ENCODE data around the gene KDR.

Gene KDR

GRCh38 chr4:55077577-55077976 lies 47.8 kb downstream of the KDR start:
- DNase-seq: no peak

DNA sequence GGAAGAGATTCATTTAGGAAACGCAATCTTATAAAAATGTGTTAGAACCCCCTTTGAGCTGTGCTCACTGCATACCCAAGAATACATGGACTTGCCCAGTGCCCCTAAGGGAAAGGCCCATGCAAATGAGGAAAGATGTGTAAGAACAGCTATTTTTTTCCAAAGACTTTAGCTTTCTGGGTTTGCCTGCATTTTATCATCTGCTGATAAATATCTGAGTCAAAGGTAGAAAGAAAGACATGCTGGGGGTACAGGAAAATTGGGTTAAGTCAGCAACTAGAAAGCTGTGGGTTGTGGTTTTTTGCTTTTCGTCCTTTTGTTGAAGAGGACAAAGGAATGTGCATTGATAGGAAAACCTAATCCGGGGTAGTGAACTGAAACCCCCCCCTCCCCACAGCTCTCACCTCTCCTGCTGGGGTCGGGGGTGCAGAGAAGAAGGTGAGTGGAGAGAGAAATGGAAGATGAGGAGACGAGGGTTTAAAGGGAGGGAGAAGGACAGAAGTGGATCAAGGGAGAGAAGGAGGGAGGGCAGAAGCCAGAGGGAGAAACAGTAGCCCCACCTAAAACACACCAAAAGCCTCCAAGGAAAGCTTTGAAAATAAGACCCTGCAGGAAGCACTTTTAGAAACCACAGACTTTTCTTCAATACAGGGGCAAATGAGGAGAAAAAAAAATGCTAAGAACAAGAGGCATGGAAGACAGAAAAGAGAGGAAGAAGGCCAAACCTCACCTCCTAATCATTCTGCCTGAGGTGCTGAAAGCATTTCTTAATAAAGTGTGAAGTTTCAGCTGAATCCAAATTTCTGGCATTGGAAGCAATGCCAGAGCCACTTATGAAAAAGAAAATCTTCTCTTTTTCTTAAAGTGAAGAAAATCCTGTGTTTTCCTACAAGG lies 49.3 kb downstream of the KDR start:
- no peak for DNase-seq

DNA sequence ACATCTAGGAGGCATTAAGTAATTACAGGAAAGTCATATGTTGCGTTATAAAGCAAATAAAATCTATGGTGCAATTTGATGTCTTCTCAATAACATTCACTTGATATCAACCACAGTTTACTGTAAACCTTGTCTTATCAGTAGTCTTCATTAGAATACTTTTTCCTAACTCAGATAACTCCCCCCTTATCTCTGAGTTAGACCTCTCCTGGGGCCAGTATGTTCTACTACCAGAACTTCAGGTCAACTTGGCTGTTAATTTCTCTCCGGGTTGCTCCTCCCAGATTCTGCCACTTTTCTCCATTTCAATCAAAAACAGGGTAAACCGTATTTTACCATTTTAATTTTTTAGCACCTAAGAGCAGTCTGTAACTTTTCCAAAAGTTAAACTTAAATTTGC lies 50.0 kb downstream of the KDR start:
- no peak for DNase-seq

DNA sequence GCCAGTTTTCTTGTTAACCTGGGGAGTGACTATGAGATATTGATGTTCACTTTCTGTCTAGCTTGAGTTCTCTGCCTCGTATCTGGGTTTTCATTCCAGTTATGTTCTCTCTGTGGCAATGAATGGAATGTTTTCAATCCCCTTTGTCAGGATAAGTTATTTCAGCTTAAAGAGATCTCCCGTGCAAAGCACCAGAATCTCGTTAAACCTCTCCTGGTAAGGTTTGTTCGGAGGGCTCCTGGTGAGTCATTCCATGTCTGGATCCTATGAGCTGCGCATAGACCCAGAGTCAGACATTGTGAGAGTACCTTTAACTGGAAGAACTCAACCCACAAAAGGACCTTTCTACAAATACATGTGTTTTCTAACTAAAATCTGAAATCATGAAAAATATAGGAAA lies 51.0 kb downstream of the KDR start:
- no peak for DNase-seq

DNA sequence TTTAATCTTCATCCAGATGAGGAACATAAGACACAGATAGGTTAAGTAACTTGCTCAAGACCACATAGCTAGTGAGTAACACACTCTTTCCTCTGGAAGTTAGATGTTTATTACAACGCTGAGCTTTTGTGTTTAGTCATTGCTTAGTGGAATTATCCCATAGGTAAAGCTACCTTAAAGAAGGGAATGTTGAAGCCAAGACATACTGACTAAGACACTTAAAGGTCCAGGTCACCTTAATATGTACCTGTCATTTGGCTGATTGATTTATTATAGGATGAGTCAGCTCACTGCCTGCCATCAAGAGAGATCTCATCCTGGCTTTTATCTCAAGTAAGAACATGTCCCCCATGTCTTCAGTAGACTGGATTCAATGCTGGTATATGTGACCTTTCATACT lies 53.4 kb downstream of the KDR start:
- no peak for DNase-seq

DNA sequence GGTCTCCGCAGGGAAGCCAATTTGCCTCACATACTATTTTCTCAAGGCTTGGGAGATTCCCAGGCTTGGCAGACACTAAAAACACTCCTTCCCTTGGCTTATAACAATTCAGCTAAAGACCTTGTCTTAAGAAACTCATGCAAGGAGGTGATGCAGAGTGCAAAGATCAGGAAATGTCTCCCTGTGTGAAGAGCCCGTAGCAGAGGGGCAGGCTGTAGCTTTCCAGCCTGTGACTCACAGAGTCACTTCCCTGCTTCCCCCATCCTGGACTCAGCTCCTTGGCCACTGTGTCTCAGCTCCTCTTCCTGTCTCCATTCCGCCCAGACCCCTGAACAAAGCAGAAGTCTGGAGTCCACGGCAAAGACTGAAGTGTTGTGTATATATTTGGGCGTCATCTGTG lies 56.1 kb downstream of the KDR start:
- no peak for DNase-seq

DNA sequence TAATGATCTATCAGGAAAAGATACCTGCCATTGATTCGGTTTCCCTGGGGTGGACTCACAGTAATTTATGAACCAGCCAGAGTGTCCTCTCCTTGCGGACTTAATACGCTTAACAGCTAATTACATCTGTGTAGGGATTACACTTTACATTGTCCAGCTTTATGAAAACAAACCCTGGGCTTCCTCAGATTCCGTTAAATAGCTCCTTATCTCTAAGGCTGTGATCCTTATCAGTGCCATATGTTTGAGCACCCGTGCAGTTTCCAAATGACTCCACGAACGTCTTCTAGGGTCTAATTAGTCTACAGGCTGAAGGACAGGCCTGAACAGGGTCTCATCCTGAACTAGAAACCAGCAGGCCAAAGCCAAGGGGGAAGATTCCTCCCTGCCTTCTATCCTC lies 56.9 kb downstream of the KDR start:
- DNase-seq: no peak

GRCh38 chr4:55066018-55066417 lies 59.4 kb downstream of the KDR start:
- DNase-seq: no peak

GRCh38 chr4:55055529-55055928 lies 69.9 kb downstream of the KDR start:
- no peak for DNase-seq

- no peak for DNase-seq
Observed at GRCh38 chr4:55051532-55051931, 73.9 kb downstream of the KDR start.

DNA sequence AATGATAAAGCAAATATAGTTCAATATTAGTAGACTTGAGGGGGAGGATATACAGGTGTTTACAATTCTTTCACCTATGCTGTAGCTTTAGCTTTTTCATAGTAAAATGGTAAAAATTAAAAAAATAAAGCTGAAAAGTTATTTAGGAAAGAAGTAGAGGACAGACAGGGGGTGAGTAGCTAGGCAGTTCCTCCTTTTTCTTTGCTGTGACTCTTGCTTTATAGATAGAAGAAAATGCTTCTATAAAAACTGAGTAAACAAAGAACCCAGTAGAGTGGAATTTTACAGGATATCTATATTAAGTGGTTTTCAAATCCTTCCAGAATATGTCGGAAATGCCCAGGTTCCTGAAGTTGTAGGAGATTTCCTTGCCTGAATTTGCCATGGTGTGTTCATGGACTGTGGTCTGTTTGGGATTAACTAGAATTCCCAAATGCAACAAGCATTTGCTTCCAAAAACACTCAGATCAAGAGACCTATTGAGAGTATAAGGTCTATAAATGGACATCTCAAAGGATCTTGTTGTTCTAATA lies 74.9 kb downstream of the KDR start:
- DNase-seq: no peak

DNA sequence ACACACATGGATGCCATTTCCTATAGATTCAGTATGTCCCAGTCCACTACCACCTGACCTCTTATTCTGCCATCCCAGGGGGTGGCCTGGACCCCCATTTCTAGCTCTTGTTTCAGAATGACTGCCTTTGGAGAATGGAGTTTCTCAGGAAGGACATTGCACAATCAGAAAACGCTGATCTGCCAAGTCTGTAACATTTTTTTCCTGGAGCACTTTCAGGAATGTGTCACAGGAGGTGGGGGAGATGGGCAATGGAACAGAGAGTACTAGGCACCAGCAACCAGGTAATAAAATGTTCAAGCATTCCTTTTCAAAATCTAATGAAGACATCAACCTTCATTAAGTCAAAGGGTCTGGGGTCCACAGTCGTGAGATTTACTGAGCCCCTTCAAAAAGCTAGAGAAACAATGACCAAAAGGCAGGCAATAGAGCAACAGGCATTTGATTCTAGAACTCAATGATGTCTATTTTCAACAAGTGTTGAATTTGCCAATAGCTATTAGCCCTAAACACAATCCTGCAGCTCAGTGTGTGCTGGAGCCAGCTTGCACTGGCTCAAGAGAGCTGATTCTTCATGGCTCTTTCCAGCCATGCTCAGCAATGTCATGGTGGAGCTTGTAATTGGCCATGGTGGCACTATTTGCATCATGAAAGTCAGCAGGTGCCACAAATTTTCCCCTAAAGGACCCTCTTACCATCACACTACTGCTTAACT lies 87.1 kb downstream of the KDR start:
- no peak for DNase-seq

GRCh38 chr4:55037728-55038127 lies 87.7 kb downstream of the KDR start:
- DNase-seq: no peak

DNA sequence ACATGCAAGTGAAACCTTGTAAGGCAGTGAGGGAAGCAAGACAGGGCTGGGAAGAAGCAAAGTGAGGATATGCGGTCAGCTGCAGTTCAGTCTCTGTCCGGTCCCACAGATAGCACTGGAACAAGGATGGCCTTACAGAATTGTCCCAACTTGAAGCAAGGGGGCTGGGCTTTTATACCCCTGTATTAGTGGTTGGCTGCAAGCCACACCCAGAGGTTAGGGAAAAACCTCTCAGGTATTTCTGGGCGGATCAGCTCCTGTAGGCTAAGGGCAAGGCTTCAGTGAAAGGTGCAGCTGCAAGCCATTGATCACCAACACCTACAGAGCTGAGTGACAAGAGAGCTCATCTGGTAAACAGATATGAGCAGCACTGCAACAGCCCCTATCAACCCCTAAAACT lies 89.0 kb downstream of the KDR start:
- DNase-seq: no peak

DNA sequence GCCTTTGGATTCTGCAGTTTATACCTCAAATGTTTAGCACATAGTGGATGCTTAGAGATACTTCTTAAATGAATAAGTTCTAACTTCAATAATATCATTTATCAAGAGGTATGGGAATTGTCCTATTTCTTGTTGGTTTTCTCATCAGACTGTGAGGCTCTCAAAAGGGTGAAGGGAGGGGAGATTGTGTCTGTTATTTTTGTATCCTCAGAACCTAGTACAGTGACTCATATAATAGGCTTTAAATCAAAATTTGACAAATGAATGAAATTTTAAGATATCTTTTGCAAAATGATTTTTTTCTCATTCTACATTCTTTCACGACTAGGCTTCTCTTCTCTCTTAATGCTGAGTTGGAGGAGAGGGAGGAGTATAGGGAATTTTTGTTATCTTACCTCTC lies 89.5 kb downstream of the KDR start:
- DNase-seq: no peak

- DNase-seq: no peak
Observed at GRCh38 chr4:55033296-55033695, 92.1 kb downstream of the KDR start.

GRCh38 chr4:55032788-55033187 lies 92.6 kb downstream of the KDR start:
- no peak for DNase-seq

DNA sequence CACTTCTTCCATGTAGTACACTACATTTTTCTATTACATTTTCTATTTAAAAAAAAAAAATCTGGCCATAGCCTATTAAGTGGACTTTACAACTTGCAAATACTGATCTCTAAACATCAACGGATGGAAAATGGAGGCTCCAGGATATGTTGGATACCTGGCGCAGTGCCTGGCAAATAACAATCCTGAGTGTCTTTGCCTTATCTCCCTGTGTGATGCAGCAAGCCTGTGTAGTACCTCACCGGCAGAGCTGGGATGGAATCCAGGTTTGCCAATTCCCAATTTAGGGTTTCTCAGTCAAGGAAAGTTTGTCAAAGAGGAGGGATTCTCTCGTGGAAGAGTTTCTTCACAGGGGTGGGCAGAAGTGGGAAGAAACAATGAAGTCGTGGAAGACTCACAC lies 93.2 kb downstream of the KDR start:
- DNase-seq: no peak

DNA sequence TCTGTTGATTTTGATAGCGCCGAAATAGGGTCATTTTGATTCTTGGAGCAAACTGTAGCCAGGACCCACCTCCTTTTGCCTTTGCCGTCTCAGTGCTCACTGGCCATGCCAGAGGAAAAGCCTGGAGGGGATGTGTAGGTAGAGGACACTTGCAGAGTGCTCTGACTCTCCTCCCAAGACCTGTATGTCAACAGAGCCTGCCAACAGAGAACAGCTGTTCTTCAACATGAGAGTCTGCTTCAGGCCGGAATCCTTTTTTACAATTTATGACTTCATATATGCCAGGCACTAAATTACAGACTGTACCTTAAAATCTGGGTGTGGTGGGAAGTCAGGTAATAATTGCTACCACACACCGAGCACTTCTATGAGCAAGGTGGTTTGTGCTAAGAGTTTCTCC lies 94.2 kb downstream of the KDR start:
- no peak for DNase-seq

GRCh38 chr4:55030589-55030988 lies 94.8 kb downstream of the KDR start:
- DNase-seq: no peak

DNA sequence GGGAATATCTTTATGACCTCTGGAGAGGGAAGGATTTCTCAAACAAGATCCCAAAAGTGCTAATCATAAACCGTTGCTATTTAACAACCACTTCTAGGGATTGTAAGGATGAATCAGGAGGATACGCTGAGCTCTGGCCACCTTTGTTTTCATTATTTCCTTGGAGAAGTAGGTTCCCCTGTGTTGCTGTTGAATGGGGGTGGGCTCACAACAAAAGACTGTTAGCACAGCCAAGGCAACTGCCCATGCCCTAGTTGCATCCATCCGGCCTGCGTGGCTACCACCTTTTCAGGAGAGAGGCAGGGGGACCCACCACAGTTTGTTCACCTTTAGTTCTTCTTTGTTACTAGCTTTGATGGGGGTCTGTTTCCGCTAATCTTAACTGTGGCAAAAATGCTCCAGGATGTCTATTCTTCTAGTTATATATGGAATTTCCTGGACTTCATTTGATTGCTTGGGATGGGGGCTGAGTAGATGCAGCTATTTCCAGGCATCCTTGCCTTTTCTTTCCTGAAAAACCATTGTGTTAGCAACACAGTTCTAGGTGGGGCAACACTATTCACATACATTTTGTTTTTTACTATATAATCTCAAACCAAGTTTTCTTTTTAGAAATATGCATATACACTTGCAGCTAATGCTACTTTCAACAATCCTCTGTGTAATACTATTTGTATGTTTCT lies 95.4 kb downstream of the KDR start:
- no peak for DNase-seq

DNA sequence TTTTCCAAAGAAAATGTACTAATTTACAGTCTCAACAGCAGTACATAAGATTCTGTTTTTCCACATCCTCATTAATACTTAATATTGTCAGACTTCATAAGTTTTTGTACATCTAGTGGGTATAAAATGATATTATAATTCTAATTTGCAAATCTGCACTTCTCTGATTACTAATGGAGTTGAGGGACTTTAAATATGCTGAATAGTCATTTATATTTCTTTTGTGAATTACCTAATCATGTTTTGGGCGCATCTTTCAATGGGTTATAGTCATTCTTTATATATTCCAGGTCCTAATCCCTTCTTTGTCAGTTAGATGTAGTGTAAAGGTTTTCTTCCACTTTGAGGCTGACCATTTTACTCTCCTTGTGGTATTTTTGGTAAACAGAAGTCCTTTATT lies 96.1 kb downstream of the KDR start:
- no peak for DNase-seq

Measured in hippocampal formation (tissue), 2 donors.